ENCODE results near the gene DPP6. TPM values are rescaled to one million over a fixed set of nuclear protein-coding genes. Genes with fewer than 3 reads are reported as not detected.

The DPP6 gene
- total RNA-seq, 4 donors from 2014 or later = 0.38 TPM; not detected in 2

- no peaks in the 10 kb centered on the region for H3K9me3 ChIP-seq
- TF ChIP-seq CTCF (IDR thresholded peaks at IDR 0.05) (no peak), POLR2A (IDR thresholded peaks at IDR 0.05) (no peak)
- H3K27ac ChIP-seq = no peak overlapping the region
- no peak overlapping the region for H3K4me3 ChIP-seq
- no peaks in the 10 kb centered on the region for H3K4me1 ChIP-seq
- intact Hi-C loops (cut with DNase I) = no loop called here
- H3K27me3 ChIP-seq = no peaks in the 10 kb centered on the region
- 79 to 80% methylated on average over 2 of the region's 2 CpGs for WGBS, 2 donors
- DNase-seq = no peak
- no peaks in the 10 kb centered on the region for H3K36me3 ChIP-seq
These were observed 522.0 kb downstream of the DPP6 start for GRCh38 chr7:154574235-154574634.

GRCh38 chr7:154575497-154575896, 523.3 kb downstream of the DPP6 start:
- no peak for DNase-seq
- Histone ChIP-seq H3K36me3 (no peaks in the 10 kb centered on the region), H3K9me3 (peaks cover 0 to 6% (median 0%) of the 10 kb centered on the region in 3 donors), H3K4me1 (no peaks in the 10 kb centered on the region), H3K27ac (no peak overlapping the region), H3K27me3 (no peaks in the 10 kb centered on the region), H3K4me3 (no peak overlapping the region)
- TF ChIP-seq POLR2A (IDR thresholded peaks at IDR 0.05) = no peak
- no peak for TF ChIP-seq CTCF (IDR thresholded peaks at IDR 0.05)
- intact Hi-C loops (cut with DNase I) = no loop called here
- 97 to 100% methylated on average over 3 of the region's 3 CpGs for WGBS, 2 donors

GRCh38 chr7:154576604-154577003, 524.4 kb downstream of the DPP6 start:
- intact Hi-C loops (cut with DNase I) = no loop called here
- Histone ChIP-seq H3K36me3 (no peaks in the 10 kb centered on the region), H3K27me3 (no peaks in the 10 kb centered on the region), H3K27ac (no peak overlapping the region), H3K9me3 (peaks cover 0 to 6% (median 0%) of the 10 kb centered on the region in 3 donors), H3K4me3 (no peak overlapping the region), H3K4me1 (no peaks in the 10 kb centered on the region)
- 85 to 93% methylated on average over 6 to 7 of the region's 7 CpGs for WGBS, 2 donors
- DNase-seq = no peak
- TF ChIP-seq POLR2A (IDR thresholded peaks at IDR 0.05) = no peak
- TF ChIP-seq CTCF (IDR thresholded peaks at IDR 0.05) = no peak

GRCh38 chr7:154577141-154577873, 525.1 kb downstream of the DPP6 start:
- no peak overlapping the region for H3K4me3 ChIP-seq
- no peak overlapping the region for H3K27ac ChIP-seq
- WGBS, 2 donors = 72 to 80% methylated on average over 10 of the region's 10 CpGs
- peaks cover 0 to 6% (median 0%) of the 10 kb centered on the region in 3 donors for H3K9me3 ChIP-seq
- no peaks in the 10 kb centered on the region for H3K36me3 ChIP-seq
- intact Hi-C loops (cut with DNase I) = no loop called here
- H3K4me1 ChIP-seq = no peaks in the 10 kb centered on the region
- DNase-seq = no peak
- H3K27me3 ChIP-seq = no peaks in the 10 kb centered on the region
- TF ChIP-seq POLR2A (IDR thresholded peaks at IDR 0.05) (no peak), CTCF (IDR thresholded peaks at IDR 0.05) (no peak)

- DNase-seq = no peak
- Histone ChIP-seq H3K9me3 (peaks cover 0 to 6% (median 0%) of the 10 kb centered on the region in 3 donors), H3K27ac (no peak overlapping the region), H3K4me3 (no peak overlapping the region), H3K27me3 (no peaks in the 10 kb centered on the region), H3K36me3 (no peaks in the 10 kb centered on the region), H3K4me1 (no peaks in the 10 kb centered on the region)
- intact Hi-C loops (cut with DNase I) = no loop called here
- 64 to 81% methylated on average over 5 to 6 of the region's 6 CpGs for WGBS, 2 donors
- TF ChIP-seq CTCF (IDR thresholded peaks at IDR 0.05) (no peak), POLR2A (IDR thresholded peaks at IDR 0.05) (no peak)
These were observed 526.1 kb downstream of the DPP6 start for GRCh38 chr7:154578336-154578735.
